Cardiac muscle cell (in vitro differentiated cells and primary cell): ENCODE results near the gene MICU2. TPM values are rescaled to one million over a fixed set of nuclear protein-coding genes. Genes with fewer than 3 reads are reported as not detected.

Source experiments
- DNase-seq, 2 donors: peaks; one replicate each; pipeline versions ENCODE4 v3.0.0 to v3.0.0-alpha.2; 2010 to 2017; ENCODE audit warnings: low read depth in 1 of 2, low spot score in 1 of 2
- H3K27ac ChIP-seq: fragments of 200-600 bp; sonication (generic); 2 replicates; pipeline ENCODE4 v1.5.1; 2016
- H3K27me3 ChIP-seq: fragments of 200-600 bp; sonication (generic); 2 replicates; pipeline ENCODE4 v1.6.0; 2016; ENCODE audit warnings: control low read depth
- H3K36me3 ChIP-seq: fragments of 200-600 bp; sonication (generic); 2 replicates; pipeline ENCODE4 v1.5.1; 2016; ENCODE audit warnings: control low read depth
- H3K4me1 ChIP-seq: fragments of 200-600 bp; sonication (generic); 2 replicates; pipeline ENCODE4 v1.8.1; 2017; ENCODE audit warnings: low read depth, mild to moderate bottlenecking, mixed run types
- H3K4me3 ChIP-seq: fragments of 200-600 bp; sonication (generic); 2 replicates; pipeline ENCODE4 v1.5.1; 2016; ENCODE audit warnings: mild to moderate bottlenecking
- H3K9me3 ChIP-seq: fragments of 200-600 bp; sonication (generic); 2 replicates; pipeline ENCODE4 v1.5.1; 2017; ENCODE audit warnings: low read depth, mild to moderate bottlenecking, control low read depth
- polyA plus RNA-seq: library from polyadenylated mRNA; unstranded; fragments of >200 nt; fragmentation: Nextera tagmentation; extraction: Ambion mirVana; gene quantifications from 2 replicates; pipeline ENCODE4 v1.2.1, GENCODE V29; 2016
- total RNA-seq: library from RNA; depleted of rRNA; stranded (reverse); fragments of >200 nt; gene quantifications from 2 replicates; pipeline ENCODE4 v1.2.3, GENCODE V29; 2016
- TF ChIP-seq, protein P1 (sequence below): IDR thresholded peaks from 2 replicates; pipeline ENCODE4 v1.5.1; 2012; ENCODE audit warnings: low read depth, mild to moderate bottlenecking, low read length

MICU2 gene
- total and polyA plus RNA-seq, 2 experiments from 2014 or later: 75.6 to 111 TPM

DNA sequence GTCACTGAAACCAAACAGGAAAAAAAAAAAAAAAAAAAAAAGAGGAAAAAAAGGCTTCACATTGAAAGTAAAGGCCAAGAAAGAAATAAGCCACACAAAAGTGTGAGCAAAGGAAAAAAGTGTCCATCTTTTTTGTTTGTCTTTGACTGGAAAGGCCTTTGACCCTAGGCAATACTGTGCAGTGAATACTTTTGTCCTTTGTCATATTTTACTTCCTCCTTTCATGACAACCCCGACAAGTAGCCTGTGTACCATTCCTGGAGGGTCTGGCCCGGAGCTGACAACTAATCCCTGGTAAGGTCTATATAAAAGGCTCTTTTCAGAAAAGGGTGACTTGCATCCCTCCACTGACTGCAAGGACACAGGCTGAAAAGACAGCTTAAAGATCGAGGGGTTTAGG lies 12.9 kb upstream of the MICU2 start:
- TF ChIP-seq, protein P1, sequence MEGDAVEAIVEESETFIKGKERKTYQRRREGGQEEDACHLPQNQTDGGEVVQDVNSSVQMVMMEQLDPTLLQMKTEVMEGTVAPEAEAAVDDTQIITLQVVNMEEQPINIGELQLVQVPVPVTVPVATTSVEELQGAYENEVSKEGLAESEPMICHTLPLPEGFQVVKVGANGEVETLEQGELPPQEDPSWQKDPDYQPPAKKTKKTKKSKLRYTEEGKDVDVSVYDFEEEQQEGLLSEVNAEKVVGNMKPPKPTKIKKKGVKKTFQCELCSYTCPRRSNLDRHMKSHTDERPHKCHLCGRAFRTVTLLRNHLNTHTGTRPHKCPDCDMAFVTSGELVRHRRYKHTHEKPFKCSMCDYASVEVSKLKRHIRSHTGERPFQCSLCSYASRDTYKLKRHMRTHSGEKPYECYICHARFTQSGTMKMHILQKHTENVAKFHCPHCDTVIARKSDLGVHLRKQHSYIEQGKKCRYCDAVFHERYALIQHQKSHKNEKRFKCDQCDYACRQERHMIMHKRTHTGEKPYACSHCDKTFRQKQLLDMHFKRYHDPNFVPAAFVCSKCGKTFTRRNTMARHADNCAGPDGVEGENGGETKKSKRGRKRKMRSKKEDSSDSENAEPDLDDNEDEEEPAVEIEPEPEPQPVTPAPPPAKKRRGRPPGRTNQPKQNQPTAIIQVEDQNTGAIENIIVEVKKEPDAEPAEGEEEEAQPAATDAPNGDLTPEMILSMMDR: no peak

DNA sequence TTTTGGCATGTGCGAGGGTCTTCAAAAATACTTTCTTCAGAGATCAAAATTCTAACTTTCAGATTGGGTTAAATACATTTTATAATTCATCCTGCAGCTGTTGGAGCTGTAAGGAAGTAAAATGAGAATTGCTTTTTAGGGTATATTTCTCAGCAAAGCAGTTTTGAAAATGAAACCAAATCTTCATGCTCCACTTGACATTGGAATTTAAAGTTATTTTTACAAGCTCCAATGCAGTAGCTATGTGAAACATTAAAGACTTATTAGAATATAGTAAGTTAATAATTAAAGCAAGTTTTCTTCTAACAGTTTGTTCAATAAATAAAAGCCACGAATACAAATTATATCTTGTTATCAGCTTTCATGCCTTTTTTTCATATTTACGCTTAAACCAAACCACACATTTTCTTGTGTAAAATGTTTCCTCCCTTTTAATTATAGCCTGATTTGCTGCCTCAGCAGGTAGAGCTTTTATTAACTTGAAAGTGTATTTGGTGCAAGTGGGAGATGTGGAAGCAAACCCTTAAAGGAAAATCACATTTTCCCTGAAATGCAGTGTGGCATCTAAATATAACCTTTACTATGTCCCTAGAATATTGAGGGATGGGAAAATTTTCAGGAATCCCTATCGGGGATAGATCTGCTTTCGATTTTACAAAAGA lies 12.4 kb upstream of the MICU2 start:
- TF ChIP-seq, protein P1: no peak
- Histone ChIP-seq H3K9me3 (no peaks in the 10 kb centered on the region), H3K4me3 (no peak overlapping the region)

More for the DNA sequence above, 12.9 kb upstream of the MICU2 start:
- DNase-seq: no peak
- H3K36me3 ChIP-seq: no peaks in the 10 kb centered on the region
- H3K4me3 ChIP-seq: no peak overlapping the region
- H3K4me1 ChIP-seq: peaks cover 21% of the 10 kb centered on the region
- H3K27me3 ChIP-seq: no peaks in the 10 kb centered on the region
- no peaks in the 10 kb centered on the region for H3K9me3 ChIP-seq
- peak overlapping the region; percentile 31 for H3K27ac ChIP-seq

DNA sequence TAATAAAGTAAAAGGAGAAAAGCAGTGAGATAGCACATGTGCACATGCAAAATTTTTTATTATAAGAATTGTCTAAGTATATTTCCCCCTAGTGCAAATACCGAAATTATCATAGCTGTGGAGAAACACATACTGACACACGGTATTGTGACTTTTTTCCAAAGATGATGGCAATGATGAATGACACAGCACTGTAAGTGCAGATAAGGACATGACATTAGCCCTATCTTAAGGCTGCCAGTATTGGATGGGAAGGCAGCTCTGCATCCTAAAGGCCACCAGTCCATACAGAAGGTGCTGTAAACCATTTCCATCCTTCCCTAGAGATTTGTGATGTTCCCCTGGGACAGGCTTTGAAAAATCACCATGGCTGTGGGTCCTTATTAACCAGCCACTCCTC lies 11.5 kb upstream of the MICU2 start:
- Histone ChIP-seq H3K27ac (no peak overlapping the region), H3K36me3 (no peaks in the 10 kb centered on the region), H3K4me1 (peaks cover 16% of the 10 kb centered on the region), H3K4me3 (no peak overlapping the region), H3K9me3 (no peaks in the 10 kb centered on the region), H3K27me3 (no peaks in the 10 kb centered on the region)
- DNase-seq: no peak
- TF ChIP-seq, protein P1: no peak

More for the DNA sequence above, 12.4 kb upstream of the MICU2 start:
- H3K4me1 ChIP-seq: peaks cover 17% of the 10 kb centered on the region
- H3K27ac ChIP-seq: no peak overlapping the region
- no peaks in the 10 kb centered on the region for H3K36me3 ChIP-seq
- H3K27me3 ChIP-seq: no peaks in the 10 kb centered on the region
- DNase-seq: no peak

DNA sequence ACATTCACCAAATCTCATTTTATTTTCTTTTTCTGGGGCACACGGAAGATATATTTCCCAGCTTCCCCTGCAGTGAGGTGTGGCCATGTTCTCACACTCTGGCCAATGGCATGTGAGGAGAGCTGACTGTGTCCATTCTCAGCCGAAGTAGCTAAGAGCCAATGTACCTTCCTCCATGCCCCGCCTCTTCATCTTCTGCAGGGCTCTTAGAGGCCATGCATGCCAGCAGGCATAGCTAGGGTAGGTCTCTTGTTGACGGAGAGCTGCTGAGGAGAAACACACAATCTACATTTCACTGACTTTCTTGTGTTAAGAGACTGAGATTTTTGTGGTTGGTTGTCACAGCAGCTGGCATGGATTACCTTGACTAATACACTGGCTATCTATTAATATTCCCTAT lies 9.8 kb upstream of the MICU2 start:
- Histone ChIP-seq H3K36me3 (no peaks in the 10 kb centered on the region), H3K4me3 (no peak overlapping the region), H3K27me3 (no peaks in the 10 kb centered on the region), H3K4me1 (peaks cover 16% of the 10 kb centered on the region), H3K9me3 (no peaks in the 10 kb centered on the region), H3K27ac (no peak overlapping the region)
- no peak for DNase-seq
- TF ChIP-seq, protein P1: no peak

DNA sequence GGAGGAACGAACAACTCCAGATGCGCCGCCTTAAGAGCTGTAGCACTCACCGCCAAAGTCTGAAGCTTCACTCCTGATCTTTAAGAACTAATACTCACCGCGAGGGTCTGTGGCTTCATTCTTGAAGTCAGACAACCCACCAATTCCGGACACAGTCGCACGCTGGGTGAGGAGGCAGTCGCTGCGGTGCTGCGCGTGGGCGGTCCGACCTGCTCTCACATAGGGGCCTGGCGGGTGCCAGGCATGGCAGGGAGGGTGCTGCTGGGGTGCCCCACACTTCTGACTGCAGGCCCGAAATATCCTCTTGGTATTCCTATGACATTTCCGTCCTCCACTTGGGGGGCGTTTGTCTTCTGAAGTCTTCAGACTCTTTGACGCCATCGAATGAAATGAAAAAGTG lies 7.4 kb upstream of the MICU2 start:
- no peak for DNase-seq
- no peaks in the 10 kb centered on the region for H3K9me3 ChIP-seq
- H3K27ac ChIP-seq: no peak overlapping the region
- peaks cover 5% of the 10 kb centered on the region for H3K27me3 ChIP-seq
- no peak overlapping the region for H3K4me3 ChIP-seq
- H3K4me1 ChIP-seq: peaks cover 6% of the 10 kb centered on the region
- TF ChIP-seq, protein P1: no peak
- no peaks in the 10 kb centered on the region for H3K36me3 ChIP-seq
